ENCODE measurements around the gene ATG13. TPM values are rescaled to one million over a fixed set of nuclear protein-coding genes. Genes with fewer than 3 reads are reported as not detected.

ATG13 gene
- total RNA-seq, 1 donor from 2014 or later: 85.6 TPM

DNA sequence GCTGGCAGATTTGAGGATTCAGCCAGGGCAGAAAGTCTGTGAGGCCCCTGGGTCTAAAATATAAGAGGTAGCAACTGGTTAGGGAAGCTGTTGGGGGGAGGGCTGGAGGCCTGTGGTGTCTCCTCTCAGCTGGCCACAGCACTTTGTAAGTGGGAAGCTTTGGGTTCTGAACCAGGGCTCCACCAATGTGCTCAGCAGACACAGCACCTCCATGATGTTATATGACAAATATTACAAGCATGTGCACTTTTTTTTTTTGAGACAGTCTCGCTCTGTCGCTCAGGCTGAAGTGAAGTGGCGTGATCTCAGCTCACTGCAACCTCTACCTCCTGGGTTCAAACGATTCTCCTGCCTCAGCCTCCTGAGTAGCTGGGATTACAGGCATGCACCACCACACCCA is 75.1 kb downstream of the ATG13 start:
- no peak overlapping the region for H3K27ac Mint-ChIP-seq (ENCODE audit: unreplicated experiment)
- TF ChIP-seq, protein P1, sequence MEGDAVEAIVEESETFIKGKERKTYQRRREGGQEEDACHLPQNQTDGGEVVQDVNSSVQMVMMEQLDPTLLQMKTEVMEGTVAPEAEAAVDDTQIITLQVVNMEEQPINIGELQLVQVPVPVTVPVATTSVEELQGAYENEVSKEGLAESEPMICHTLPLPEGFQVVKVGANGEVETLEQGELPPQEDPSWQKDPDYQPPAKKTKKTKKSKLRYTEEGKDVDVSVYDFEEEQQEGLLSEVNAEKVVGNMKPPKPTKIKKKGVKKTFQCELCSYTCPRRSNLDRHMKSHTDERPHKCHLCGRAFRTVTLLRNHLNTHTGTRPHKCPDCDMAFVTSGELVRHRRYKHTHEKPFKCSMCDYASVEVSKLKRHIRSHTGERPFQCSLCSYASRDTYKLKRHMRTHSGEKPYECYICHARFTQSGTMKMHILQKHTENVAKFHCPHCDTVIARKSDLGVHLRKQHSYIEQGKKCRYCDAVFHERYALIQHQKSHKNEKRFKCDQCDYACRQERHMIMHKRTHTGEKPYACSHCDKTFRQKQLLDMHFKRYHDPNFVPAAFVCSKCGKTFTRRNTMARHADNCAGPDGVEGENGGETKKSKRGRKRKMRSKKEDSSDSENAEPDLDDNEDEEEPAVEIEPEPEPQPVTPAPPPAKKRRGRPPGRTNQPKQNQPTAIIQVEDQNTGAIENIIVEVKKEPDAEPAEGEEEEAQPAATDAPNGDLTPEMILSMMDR (IDR thresholded peaks at IDR 0.05; ENCODE audit: unreplicated experiment): no peak

DNA sequence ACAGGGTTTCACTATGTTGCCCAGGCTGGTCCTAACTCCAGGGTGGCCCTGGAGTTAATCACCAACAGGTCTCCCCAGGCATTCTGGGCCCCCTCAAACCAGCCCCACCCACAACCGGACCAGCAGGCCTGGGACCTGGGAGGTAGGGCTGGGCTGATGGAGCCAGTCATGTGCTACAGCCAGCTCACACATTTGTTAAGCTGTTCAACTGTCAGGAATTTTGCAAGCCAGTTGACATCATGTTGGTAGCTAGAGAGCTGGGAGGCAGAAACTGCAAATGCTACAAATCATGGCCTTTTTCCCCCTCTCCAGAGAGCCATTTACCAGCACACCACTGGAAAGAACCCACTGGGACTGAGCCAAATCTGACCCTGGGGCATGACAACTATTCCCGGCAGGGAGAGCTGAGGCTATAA is 76.3 kb downstream of the ATG13 start:
- Mint-ChIP-seq H3K27me3 (ENCODE audit: unreplicated experiment) (peaks cover 3% of the 10 kb centered on the region), H3K4me1 (ENCODE audit: unreplicated experiment) (peaks cover 6% of the 10 kb centered on the region), H3K4me3 (ENCODE audit: unreplicated experiment) (no peak overlapping the region), H3K36me3 (ENCODE audit: low read depth, unreplicated experiment) (peaks cover 25% of the 10 kb centered on the region), H3K27ac (ENCODE audit: unreplicated experiment) (no peak overlapping the region), H3K9me3 (ENCODE audit: unreplicated experiment) (no peaks in the 10 kb centered on the region)
- TF ChIP-seq, protein P1 (IDR thresholded peaks at IDR 0.05; ENCODE audit: unreplicated experiment): no peak
- DNase-seq (ENCODE audit: low spot score): no peak

More for the DNA sequence above, 75.1 kb downstream of the ATG13 start:
- Mint-ChIP-seq H3K4me1 (ENCODE audit: unreplicated experiment) (peaks cover under 1% of the 10 kb centered on the region), H3K27me3 (ENCODE audit: unreplicated experiment) (peaks cover 2% of the 10 kb centered on the region), H3K9me3 (ENCODE audit: unreplicated experiment) (no peaks in the 10 kb centered on the region), H3K36me3 (ENCODE audit: low read depth, unreplicated experiment) (peaks cover 32% of the 10 kb centered on the region), H3K4me3 (ENCODE audit: unreplicated experiment) (no peak overlapping the region)
- DNase-seq (ENCODE audit: low spot score): no peak

DNA sequence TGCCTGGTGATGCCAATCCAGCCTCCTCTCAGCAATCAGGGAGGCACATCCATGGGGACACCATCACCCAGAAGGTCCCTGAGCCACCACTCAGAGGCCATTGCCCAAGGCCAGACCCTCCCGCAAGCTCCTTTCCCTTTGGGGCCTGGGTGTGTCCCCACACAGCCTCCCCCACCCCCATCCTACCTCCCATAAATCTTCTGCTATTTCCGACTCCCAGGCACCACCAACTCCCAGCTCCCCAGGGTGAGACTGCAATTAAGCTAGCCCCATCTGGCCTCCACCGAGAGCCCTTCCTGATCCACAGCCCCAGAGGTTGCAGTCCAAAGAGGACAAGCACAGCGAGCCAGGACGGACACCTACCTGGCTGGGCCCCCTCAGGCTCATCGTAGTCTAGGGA is 76.7 kb downstream of the ATG13 start:
- no peak overlapping the region for H3K4me3 Mint-ChIP-seq (ENCODE audit: unreplicated experiment)

DNA sequence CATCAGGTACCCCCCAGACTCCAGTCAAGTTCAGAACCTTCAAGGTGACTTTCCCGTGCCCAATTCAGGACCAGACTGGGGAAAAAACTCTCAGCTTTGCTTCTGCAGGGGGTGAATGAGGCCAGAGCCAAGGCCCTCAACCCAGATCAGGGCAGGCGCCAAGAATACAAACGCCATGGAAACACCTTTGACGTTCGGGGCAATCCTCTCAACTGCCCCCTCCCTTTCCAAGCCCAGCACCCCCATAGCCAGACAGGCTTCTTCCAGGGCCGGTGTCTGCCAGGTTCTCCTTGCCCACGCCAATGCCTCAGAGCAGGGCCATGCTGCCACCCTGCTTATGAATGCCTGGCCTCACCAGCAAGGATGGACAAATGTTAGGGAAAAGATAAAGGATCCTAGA is 77.3 kb downstream of the ATG13 start:
- Mint-ChIP-seq H3K4me1 (ENCODE audit: unreplicated experiment) (peaks cover 8% of the 10 kb centered on the region), H3K36me3 (ENCODE audit: low read depth, unreplicated experiment) (peaks cover 26% of the 10 kb centered on the region), H3K4me3 (ENCODE audit: unreplicated experiment) (no peak overlapping the region), H3K27me3 (ENCODE audit: unreplicated experiment) (peaks cover 5% of the 10 kb centered on the region), H3K27ac (ENCODE audit: unreplicated experiment) (no peak overlapping the region), H3K9me3 (ENCODE audit: unreplicated experiment) (no peaks in the 10 kb centered on the region)
- TF ChIP-seq, protein P1 (IDR thresholded peaks at IDR 0.05; ENCODE audit: unreplicated experiment): no peak
- no peak for DNase-seq (ENCODE audit: low spot score)

More for the DNA sequence above, 76.7 kb downstream of the ATG13 start:
- no peak overlapping the region for H3K27ac Mint-ChIP-seq (ENCODE audit: unreplicated experiment)
- TF ChIP-seq, protein P1 (IDR thresholded peaks at IDR 0.05; ENCODE audit: unreplicated experiment): no peak
- peaks cover 26% of the 10 kb centered on the region for H3K36me3 Mint-ChIP-seq (ENCODE audit: low read depth, unreplicated experiment)
- no peaks in the 10 kb centered on the region for H3K9me3 Mint-ChIP-seq (ENCODE audit: unreplicated experiment)
- H3K4me1 Mint-ChIP-seq (ENCODE audit: unreplicated experiment): peaks cover 6% of the 10 kb centered on the region
- no peak for DNase-seq (ENCODE audit: low spot score)
- peaks cover 5% of the 10 kb centered on the region for H3K27me3 Mint-ChIP-seq (ENCODE audit: unreplicated experiment)

DNA sequence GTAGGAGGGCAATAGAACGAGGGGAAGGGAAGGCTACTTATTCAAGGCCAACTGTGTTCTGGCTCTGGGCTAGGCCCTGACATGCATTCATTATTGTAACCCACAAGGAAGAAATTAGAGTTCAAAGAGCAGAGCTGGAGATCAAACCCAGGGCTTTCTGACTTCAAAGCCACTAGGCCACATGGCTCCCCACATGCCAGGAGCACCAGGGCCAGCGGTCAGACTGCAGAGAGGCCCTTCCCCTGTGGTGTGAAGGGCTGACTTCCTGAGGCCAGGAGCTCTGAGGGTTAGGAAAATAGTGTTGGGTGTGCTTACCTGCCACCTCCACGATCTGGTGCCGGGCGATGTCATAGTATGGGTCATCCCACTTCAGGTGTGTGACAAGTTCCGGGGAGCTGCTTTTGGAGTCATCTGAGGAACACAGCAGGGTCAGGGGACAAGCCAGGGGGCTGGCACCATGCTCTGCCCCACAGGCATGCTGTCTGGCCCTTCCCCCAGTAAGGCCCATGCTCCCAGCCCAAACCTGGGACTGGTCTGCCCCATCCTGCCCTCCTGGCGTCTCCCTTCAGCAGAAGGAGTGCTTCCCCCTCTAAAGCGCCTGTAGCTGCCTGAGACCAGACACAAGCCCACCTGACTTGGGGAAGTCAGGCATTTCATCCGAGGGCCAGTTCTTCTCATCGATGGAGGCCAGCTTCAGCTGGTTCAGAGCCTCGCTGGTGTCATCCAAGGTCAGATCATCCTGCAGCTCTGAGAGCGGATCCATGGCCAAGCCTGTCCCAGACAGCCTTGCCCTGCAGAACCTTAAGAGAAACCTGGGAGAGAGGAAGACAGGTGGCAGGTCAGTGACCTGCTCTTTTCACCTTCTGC is 78.2 kb downstream of the ATG13 start:
- Mint-ChIP-seq H3K4me1 (ENCODE audit: unreplicated experiment) (peaks cover 10% of the 10 kb centered on the region), H3K4me3 (ENCODE audit: unreplicated experiment) (no peak overlapping the region), H3K9me3 (ENCODE audit: unreplicated experiment) (no peaks in the 10 kb centered on the region), H3K36me3 (ENCODE audit: low read depth, unreplicated experiment) (peaks cover 24% of the 10 kb centered on the region), H3K27ac (ENCODE audit: unreplicated experiment) (no peak overlapping the region), H3K27me3 (ENCODE audit: unreplicated experiment) (peaks cover 8% of the 10 kb centered on the region)
- no peak for DNase-seq (ENCODE audit: low spot score)
- TF ChIP-seq, protein P1 (IDR thresholded peaks at IDR 0.05; ENCODE audit: unreplicated experiment): no peak

All from endothelial cell (in vitro differentiated cells).